SJCRH30 (cell line): ENCODE data around the gene CASKIN1. TPM values are rescaled to one million over a fixed set of nuclear protein-coding genes. Genes with fewer than 3 reads are reported as not detected.

Experiments
- DNase-seq, 2 experiments: peaks; one replicate each; pipeline ENCODE4 v3.0.0-alpha.2; 2015 to 2020
- H3K27ac ChIP-seq: fragments of 250-450 bp; sonication (Bioruptor Pico); 2 replicates; pipeline ENCODE4 v1.5.1; 2020; ENCODE audit warnings: mild to moderate bottlenecking, moderate library complexity
- H3K27me3 ChIP-seq: fragments of 250-450 bp; sonication (Bioruptor Pico); 2 replicates; pipeline ENCODE4 v1.5.1; 2020; ENCODE audit warnings: mild to moderate bottlenecking, moderate library complexity
- H3K36me3 ChIP-seq: fragments of 250-450 bp; sonication (Bioruptor Pico); 2 replicates; pipeline ENCODE4 v1.5.1; 2020; ENCODE audit warnings: mild to moderate bottlenecking, moderate library complexity
- H3K4me1 ChIP-seq: fragments of 250-450 bp; sonication (Bioruptor Pico); 2 replicates; pipeline ENCODE4 v1.5.1; 2020; ENCODE audit warnings: mild to moderate bottlenecking, moderate library complexity
- H3K4me3 ChIP-seq: fragments of 250-450 bp; sonication (Bioruptor Pico); 2 replicates; pipeline ENCODE4 v1.5.1; 2020; ENCODE audit warnings: mild to moderate bottlenecking, moderate library complexity
- H3K9me3 ChIP-seq: fragments of 250-450 bp; sonication (Bioruptor Pico); replicated peaks from 2 replicates; pipeline ENCODE4 v1.5.1; 2020; ENCODE audit warnings: mild to moderate bottlenecking, moderate library complexity
- total RNA-seq: library from RNA; depleted of rRNA; stranded (reverse); fragments of >200 nt; shearing (Covaris generic); gene quantifications from 2 replicates; pipeline ENCODE4 v1.2.3, GENCODE V29; 2014

Gene CASKIN1
- total RNA-seq, 1 experiment from 2014 or later = 0.24 TPM

GRCh38 chr16:2157480-2158261, 38.7 kb downstream of the CASKIN1 start:
- no peak overlapping the region for H3K4me3 ChIP-seq
- H3K4me1 ChIP-seq = peaks cover 10% of the 10 kb centered on the region
- no peak overlapping the region for H3K27ac ChIP-seq

GRCh38 chr16:2156849-2157224, 39.6 kb downstream of the CASKIN1 start:
- Histone ChIP-seq H3K27ac (no peak overlapping the region), H3K9me3 (no peaks in the 10 kb centered on the region), H3K4me1 (peaks cover 14% of the 10 kb centered on the region), H3K36me3 (peaks cover 10% of the 10 kb centered on the region), H3K27me3 (no peaks in the 10 kb centered on the region), H3K4me3 (peak overlapping the region; percentile 96)
- no peak for DNase-seq

More at GRCh38 chr16:2157480-2158261, 38.7 kb downstream of the CASKIN1 start:
- Histone ChIP-seq H3K27me3 (no peaks in the 10 kb centered on the region), H3K36me3 (peaks cover 10% of the 10 kb centered on the region), H3K9me3 (no peaks in the 10 kb centered on the region)
- no peak for DNase-seq

- peaks cover 16% of the 10 kb centered on the region for H3K4me1 ChIP-seq
- H3K9me3 ChIP-seq = no peaks in the 10 kb centered on the region
- H3K27ac ChIP-seq = peak overlapping the region; percentile 44; the same call in 1 of the 2 replicates
- no peaks in the 10 kb centered on the region for H3K27me3 ChIP-seq
- H3K36me3 ChIP-seq = peaks cover 10% of the 10 kb centered on the region
- peak overlapping the region; percentile 96 for H3K4me3 ChIP-seq
- no peak for DNase-seq
Observed at GRCh38 chr16:2155977-2156848, 40.2 kb downstream of the CASKIN1 start.

GRCh38 chr16:2155091-2155950, 41.1 kb downstream of the CASKIN1 start, which contains the start of gene TRAF7:
TSS of gene TRAF7 (plus strand) at chr16:2155782. CDS start at chr16:2163921, 8,139 bp downstream.
- H3K4me1 ChIP-seq = peaks cover 21% of the 10 kb centered on the region

GRCh38 chr16:2154533-2155090, 41.8 kb downstream of the CASKIN1 start:
- H3K4me1 ChIP-seq = peaks cover 21% of the 10 kb centered on the region
- H3K36me3 ChIP-seq = peaks cover 10% of the 10 kb centered on the region
- no peaks in the 10 kb centered on the region for H3K27me3 ChIP-seq
- H3K4me3 ChIP-seq = peak overlapping the region; percentile 85
- H3K27ac ChIP-seq = peak overlapping the region; percentile 67
- no peaks in the 10 kb centered on the region for H3K9me3 ChIP-seq
- DNase-seq = peak in 1 of 2 experiments; percentile 37

More at GRCh38 chr16:2155091-2155950, 41.1 kb downstream of the CASKIN1 start, which contains the start of gene TRAF7:
- H3K36me3 ChIP-seq = peaks cover 10% of the 10 kb centered on the region
- H3K9me3 ChIP-seq = no peaks in the 10 kb centered on the region
- H3K27ac ChIP-seq = peak within 1 kb of the TSS; percentile 67
- peak within 1 kb of the TSS; percentile 96 for H3K4me3 ChIP-seq
- DNase-seq = peak; percentile 99 to 100
- no peaks in the 10 kb centered on the region for H3K27me3 ChIP-seq

GRCh38 chr16:2152695-2153506, 43.5 kb downstream of the CASKIN1 start:
- no peaks in the 10 kb centered on the region for H3K27me3 ChIP-seq
- peaks cover 10% of the 10 kb centered on the region for H3K36me3 ChIP-seq
- peaks cover 24% of the 10 kb centered on the region for H3K4me1 ChIP-seq
- H3K27ac ChIP-seq = no peak overlapping the region
- no peak for DNase-seq
- peak overlapping the region; percentile 85 for H3K4me3 ChIP-seq
- H3K9me3 ChIP-seq = no peaks in the 10 kb centered on the region

- no peak overlapping the region for H3K4me3 ChIP-seq
- no peak for DNase-seq
- no peaks in the 10 kb centered on the region for H3K27me3 ChIP-seq
- H3K4me1 ChIP-seq = peaks cover 31% of the 10 kb centered on the region
- peaks cover 10% of the 10 kb centered on the region for H3K36me3 ChIP-seq
- H3K27ac ChIP-seq = no peak overlapping the region
- no peaks in the 10 kb centered on the region for H3K9me3 ChIP-seq
Observed at GRCh38 chr16:2151188-2152091, 45.0 kb downstream of the CASKIN1 start.

- Histone ChIP-seq H3K4me3 (no peak overlapping the region), H3K9me3 (no peaks in the 10 kb centered on the region), H3K27ac (no peak overlapping the region), H3K4me1 (peaks cover 31% of the 10 kb centered on the region), H3K27me3 (no peaks in the 10 kb centered on the region), H3K36me3 (peaks cover 10% of the 10 kb centered on the region)
- DNase-seq = peak; percentile 47 to 57
Observed at GRCh38 chr16:2150418-2151187, 45.8 kb downstream of the CASKIN1 start.

- H3K36me3 ChIP-seq = peaks cover 10% of the 10 kb centered on the region
- H3K27me3 ChIP-seq = no peaks in the 10 kb centered on the region
- no peak overlapping the region for H3K27ac ChIP-seq
- DNase-seq = peak in 1 of 2 experiments; percentile 22
- H3K4me3 ChIP-seq = peak overlapping the region; percentile 62
- peaks cover 31% of the 10 kb centered on the region for H3K4me1 ChIP-seq
- H3K9me3 ChIP-seq = no peaks in the 10 kb centered on the region
Observed at GRCh38 chr16:2149630-2150417, 46.6 kb downstream of the CASKIN1 start.

- peak; percentile 23 to 41 for DNase-seq
- H3K4me1 ChIP-seq = peaks cover 29% of the 10 kb centered on the region
- peak overlapping the region; percentile 62 for H3K4me3 ChIP-seq
- peaks cover 6% of the 10 kb centered on the region for H3K36me3 ChIP-seq
- no peak overlapping the region for H3K27ac ChIP-seq
- H3K27me3 ChIP-seq = no peaks in the 10 kb centered on the region
- no peaks in the 10 kb centered on the region for H3K9me3 ChIP-seq
Observed at GRCh38 chr16:2148714-2149629, 47.4 kb downstream of the CASKIN1 start.
